Peyer's patch (tissue), 4 donors: Measurements from ENCODE around the gene ABLIM1. TPM values are rescaled to one million over a fixed set of nuclear protein-coding genes. Genes with fewer than 3 reads are reported as not detected.

Experiments used
- DNase-seq, 3 donors: peaks; one replicate each; pipeline ENCODE4 v3.0.0-alpha.2; 2017 to 2019
- H3K27ac ChIP-seq, 4 donors: fragments of 200-600 bp; sonication (generic); one replicate each; pipeline ENCODE4 v1.5.1; 2016 to 2019
- H3K27me3 ChIP-seq, 2 donors: fragments of 200-600 bp; sonication (generic); one replicate each; pipeline ENCODE4 v1.5.1; 2019
- H3K36me3 ChIP-seq, 3 donors: fragments of 200-600 bp; sonication (generic); one replicate each; pipeline ENCODE4 v1.5.1; 2016 to 2019
- H3K4me1 ChIP-seq, 4 donors: fragments of 200-600 bp; sonication (generic); one replicate each; pipeline ENCODE4 v1.5.1; 2016 to 2019
- H3K4me3 ChIP-seq, 4 donors: fragments of 200-600 bp; sonication (generic); 1 replicate in 3 of 4; 2 replicates in 1 of 4; pipeline ENCODE4 v1.5.1; 2016 to 2019; ENCODE audit warnings: mild to moderate bottlenecking in 1 of 4
- H3K9me3 ChIP-seq, 4 donors: fragments of 200-600 bp; sonication (generic); one replicate each; pipeline ENCODE4 v1.5.1; 2016 to 2019; ENCODE audit warnings: mild to moderate bottlenecking in 1 of 4
- CTCF ChIP-seq, 6 experiments: fragments of 450-650 bp in 4 of 6; fragments of 200-600 bp in 2 of 6; sonication (generic) in 1 of 6; IDR thresholded peaks; one replicate each; pipeline ENCODE4 v1.5.1; 2017 to 2019; ENCODE audit warnings: antibody characterized with exemption in 6 of 6, mild to moderate bottlenecking in 3 of 6, moderate library complexity in 1 of 6
- POLR2A ChIP-seq, 2 donors: fragments of 450-650 bp; IDR thresholded peaks; one replicate each; pipeline ENCODE4 v1.5.1; 2017; ENCODE audit warnings: antibody characterized with exemption in 2 of 2, mild to moderate bottlenecking in 2 of 2, moderate library complexity in 2 of 2
- total RNA-seq, 4 donors: library from RNA; depleted of rRNA; stranded (reverse); fragments of >200 nt; gene quantifications; one replicate each; pipeline ENCODE4 v1.1.0, GENCODE V29; 2016

Gene ABLIM1
- total RNA-seq, 4 donors from 2014 or later, result 91.6 to 145 (median 121) TPM

- peak overlapping the region in 3 of 4 donors; percentile 40 to 68 (median 51) for H3K27ac ChIP-seq
- peaks cover 0 to 13% (median 0%) of the 10 kb centered on the region in 4 donors for H3K4me1 ChIP-seq
- DNase-seq, result peak in 1 of 3 donors; percentile 76
- TF ChIP-seq CTCF (IDR thresholded peaks at IDR 0.05), result no peak
- no peak for TF ChIP-seq POLR2A (IDR thresholded peaks at IDR 0.05)
- H3K27me3 ChIP-seq, result no peaks in the 10 kb centered on the region
- H3K9me3 ChIP-seq, result no peaks in the 10 kb centered on the region
- no peaks in the 10 kb centered on the region for H3K36me3 ChIP-seq
- no peak overlapping the region for H3K4me3 ChIP-seq
Measured at GRCh38 chr10:114401195-114401791, 256.8 kb downstream of the ABLIM1 start.

DNA sequence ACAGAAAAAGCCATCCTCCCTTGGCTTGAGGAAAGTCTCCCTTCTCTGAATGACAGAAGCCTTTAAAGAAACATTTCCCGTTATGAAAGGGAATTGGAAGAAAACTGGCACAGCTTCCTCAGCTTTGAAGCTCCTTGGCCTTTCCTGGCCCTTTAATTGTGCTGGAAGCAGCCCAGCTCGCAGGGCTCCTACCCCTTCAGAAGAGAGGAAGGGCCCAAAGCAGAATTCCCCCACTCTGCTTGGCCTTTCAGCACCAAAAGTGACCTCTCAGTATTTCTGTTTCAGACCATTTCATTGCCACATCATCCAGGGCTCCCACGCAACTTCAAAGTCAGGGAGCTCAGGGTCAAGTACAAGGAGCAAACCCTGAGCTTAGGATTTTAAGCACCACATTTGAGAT is 258.0 kb downstream of the ABLIM1 start:
- Histone ChIP-seq H3K4me1 (peaks cover 0 to 13% (median 0%) of the 10 kb centered on the region in 4 donors), H3K27ac (peak overlapping the region; percentile 31 to 68 (median 40)), H3K4me3 (no peak overlapping the region), H3K27me3 (no peaks in the 10 kb centered on the region), H3K9me3 (no peaks in the 10 kb centered on the region), H3K36me3 (no peaks in the 10 kb centered on the region)
- TF ChIP-seq CTCF (IDR thresholded peaks at IDR 0.05) (no peak), POLR2A (IDR thresholded peaks at IDR 0.05) (no peak)
- DNase-seq, result no peak

- Histone ChIP-seq H3K9me3 (no peaks in the 10 kb centered on the region), H3K27ac (peak overlapping the region in 3 of 4 donors; percentile 36 to 68 (median 45)), H3K4me1 (peaks cover 0 to 13% (median 0%) of the 10 kb centered on the region in 4 donors), H3K36me3 (no peaks in the 10 kb centered on the region), H3K4me3 (no peak overlapping the region), H3K27me3 (no peaks in the 10 kb centered on the region)
- TF ChIP-seq CTCF (IDR thresholded peaks at IDR 0.05) (no peak), POLR2A (IDR thresholded peaks at IDR 0.05) (no peak)
- no peak for DNase-seq
Measured at GRCh38 chr10:114399576-114399975, 258.5 kb downstream of the ABLIM1 start.

- DNase-seq, result no peak
Measured at GRCh38 chr10:114398587-114399331, 259.3 kb downstream of the ABLIM1 start.

GRCh38 chr10:114397651-114398145 is 260.4 kb downstream of the ABLIM1 start:
- peak overlapping the region; percentile 19 to 57 (median 34) for H3K27ac ChIP-seq
- H3K36me3 ChIP-seq, result no peaks in the 10 kb centered on the region
- peaks cover 0 to 4% (median 0%) of the 10 kb centered on the region in 4 donors for H3K4me1 ChIP-seq
- H3K9me3 ChIP-seq, result no peaks in the 10 kb centered on the region
- no peak for DNase-seq
- H3K4me3 ChIP-seq, result no peak overlapping the region
- TF ChIP-seq CTCF (IDR thresholded peaks at IDR 0.05) (no peak), POLR2A (IDR thresholded peaks at IDR 0.05) (no peak)
- H3K27me3 ChIP-seq, result no peaks in the 10 kb centered on the region

More at GRCh38 chr10:114398587-114399331, 259.3 kb downstream of the ABLIM1 start:
- no peaks in the 10 kb centered on the region for H3K27me3 ChIP-seq
- H3K4me1 ChIP-seq, result peaks cover 0 to 8% (median 0%) of the 10 kb centered on the region in 4 donors
- TF ChIP-seq POLR2A (IDR thresholded peaks at IDR 0.05), result no peak
- no peak for TF ChIP-seq CTCF (IDR thresholded peaks at IDR 0.05)
- no peaks in the 10 kb centered on the region for H3K9me3 ChIP-seq
- peak overlapping the region in 2 of 4 donors; percentile 45 to 68 for H3K27ac ChIP-seq
- no peak overlapping the region for H3K4me3 ChIP-seq
- no peaks in the 10 kb centered on the region for H3K36me3 ChIP-seq
